T follicular helper cell (primary cell): ENCODE results near the gene TMEM184A.
A peak's percentile ranks its signal among the peaks of the same experiment; 100 is the strongest.
"Not testable (repeated sequence)": the region's sequence is repeated elsewhere in the genome, so short reads cannot be mapped to it uniquely, and the experiment has no call there.

Experiments used
- DNase-seq: peaks from one replicate; pipeline ENCODE4 v3.0.0-alpha.2; 2020; ENCODE audit warnings: low read depth

The TMEM184A gene

DNA sequence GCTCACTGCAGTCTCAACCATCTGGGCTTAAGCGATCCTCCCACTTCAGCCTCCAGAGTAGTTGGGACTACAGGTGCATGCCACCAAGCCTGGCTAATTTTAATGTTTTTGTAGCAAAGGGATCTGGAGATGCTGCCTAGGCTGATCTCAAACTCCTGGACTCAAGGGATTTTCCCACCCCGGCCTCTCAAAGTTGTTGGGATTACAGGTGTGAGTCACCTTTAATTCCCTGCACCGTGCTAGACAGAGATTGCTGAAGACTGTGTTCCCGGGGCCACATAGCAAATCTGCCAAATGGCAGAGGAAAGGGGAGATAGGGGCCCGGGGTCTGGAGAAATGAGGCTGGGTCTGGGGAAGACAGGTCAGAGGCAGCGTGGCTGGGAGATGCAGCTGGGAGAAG lies 34.5 kb upstream of the TMEM184A start:
- DNase-seq = no peak

DNA sequence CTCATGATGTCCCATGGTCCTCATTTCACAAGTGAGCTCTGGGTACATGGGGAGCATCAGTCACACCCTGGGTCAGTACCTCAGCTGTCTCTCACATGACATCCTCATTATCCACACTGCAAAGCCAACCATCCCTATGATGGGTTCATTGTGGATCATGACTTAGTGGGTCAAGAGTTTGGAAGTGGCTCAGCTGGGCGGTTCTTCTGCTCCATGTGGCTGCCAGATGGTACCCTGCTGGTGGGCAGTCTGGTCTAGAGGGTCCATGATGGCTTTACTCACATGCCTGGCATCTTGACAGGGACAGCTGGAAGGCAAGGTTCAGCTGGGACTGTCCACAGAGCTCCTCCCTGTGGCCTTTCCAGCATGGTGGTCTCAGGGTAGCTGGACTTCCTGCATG lies 33.0 kb upstream of the TMEM184A start:
- DNase-seq = no peak

DNA sequence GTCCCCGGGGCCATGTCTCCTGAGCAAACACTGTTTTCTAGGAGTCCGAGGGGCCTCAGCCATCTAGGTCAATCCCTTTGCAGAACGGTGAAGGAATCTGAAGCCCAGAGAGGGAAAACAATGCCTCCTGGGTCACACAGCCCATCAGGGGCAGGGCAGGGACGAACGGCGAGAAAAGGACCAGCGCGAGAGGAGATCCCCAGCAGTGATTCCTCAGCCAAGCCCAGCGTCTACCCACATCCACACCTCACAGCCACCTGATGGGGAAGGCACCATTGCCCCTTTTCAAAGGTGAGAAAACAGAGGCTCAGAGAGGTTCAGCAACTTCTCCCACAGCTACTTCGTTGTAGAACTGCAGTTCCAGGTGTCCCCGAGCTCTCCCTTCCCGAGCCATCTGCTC lies 31.7 kb upstream of the TMEM184A start:
- DNase-seq = no peak

DNA sequence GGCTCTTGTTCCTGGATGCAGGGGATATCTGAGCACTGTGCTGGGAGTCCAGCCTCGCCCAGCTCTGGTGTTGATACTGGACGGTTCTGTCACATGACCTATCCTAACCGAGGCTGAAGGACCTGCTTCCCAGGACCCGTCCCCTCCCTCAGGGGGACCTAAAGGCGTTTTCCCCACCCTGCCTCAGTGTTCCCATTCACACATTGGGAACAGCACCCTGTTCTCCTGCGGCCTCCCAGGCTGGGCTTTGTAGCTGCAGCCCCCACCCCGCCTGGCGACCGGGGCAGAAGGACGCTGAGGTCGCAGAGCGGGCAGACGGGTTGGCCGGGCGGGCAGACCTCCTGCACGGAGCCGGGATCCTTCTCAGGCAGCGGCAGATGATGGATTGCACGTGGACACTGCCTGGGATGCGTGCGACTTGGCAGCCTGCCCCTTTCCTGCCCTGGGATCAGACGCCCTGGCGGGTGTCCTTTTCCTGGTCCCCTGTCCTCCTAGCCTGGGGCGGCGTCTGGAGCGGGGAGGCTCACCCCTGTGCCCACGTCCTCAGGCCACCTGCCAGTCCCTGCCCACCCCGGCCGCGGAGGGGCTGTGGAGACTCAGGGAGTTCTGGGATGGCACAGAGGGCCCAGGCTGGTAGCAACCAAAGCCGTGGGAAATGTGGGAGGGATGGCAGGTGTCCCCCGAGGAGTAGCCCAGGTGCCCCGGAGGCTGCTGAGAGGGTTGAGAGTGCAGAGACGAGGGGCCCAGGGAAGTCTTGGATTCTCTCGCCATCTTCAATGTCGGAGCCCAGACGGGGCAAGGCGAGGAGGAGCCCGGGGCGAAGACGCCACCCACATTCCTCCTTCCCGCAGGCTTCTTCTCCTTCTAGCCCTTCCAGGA lies 31.1 kb upstream of the TMEM184A start:
- no peak for DNase-seq

DNA sequence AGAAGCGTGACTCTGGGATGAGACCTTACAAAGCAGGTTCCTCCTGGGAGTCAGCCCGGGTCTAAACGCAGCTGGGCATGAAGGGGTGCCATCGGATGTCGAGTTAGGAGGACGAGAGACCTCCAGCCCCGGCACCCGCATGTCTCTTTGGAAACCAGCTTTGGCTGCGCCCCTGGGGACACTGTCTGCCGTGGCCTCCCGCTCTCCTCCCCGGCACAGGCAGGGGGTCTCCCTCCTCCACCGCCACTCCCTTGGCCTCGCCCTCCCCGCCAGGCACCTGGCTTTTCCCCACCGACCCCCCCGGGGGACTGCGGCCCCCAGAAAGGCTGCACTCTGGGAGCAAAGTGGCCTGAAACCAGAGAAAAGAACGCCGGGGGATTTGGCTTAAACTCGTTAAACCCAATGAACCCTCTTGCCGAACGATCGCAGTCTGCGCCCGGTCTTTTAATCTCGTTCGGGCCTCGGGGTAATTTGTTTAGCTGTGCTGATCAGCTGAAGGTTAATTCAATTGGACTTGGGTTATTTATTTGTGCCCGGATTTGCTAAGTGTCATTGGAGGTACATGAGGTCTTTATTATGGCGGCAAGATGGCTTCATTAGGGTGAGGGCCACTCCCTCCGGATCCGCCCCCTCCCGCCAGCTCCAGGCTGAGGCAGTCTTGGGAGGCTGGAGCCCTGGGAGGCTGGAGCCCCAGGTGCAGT lies 30.3 kb upstream of the TMEM184A start:
- DNase-seq = no peak

- no peak for DNase-seq
Observed at GRCh38 chr7:1585142-1585981, 29.4 kb upstream of the TMEM184A start.

GRCh38 chr7:1584700-1585099 lies 28.7 kb upstream of the TMEM184A start:
- no peak for DNase-seq

DNA sequence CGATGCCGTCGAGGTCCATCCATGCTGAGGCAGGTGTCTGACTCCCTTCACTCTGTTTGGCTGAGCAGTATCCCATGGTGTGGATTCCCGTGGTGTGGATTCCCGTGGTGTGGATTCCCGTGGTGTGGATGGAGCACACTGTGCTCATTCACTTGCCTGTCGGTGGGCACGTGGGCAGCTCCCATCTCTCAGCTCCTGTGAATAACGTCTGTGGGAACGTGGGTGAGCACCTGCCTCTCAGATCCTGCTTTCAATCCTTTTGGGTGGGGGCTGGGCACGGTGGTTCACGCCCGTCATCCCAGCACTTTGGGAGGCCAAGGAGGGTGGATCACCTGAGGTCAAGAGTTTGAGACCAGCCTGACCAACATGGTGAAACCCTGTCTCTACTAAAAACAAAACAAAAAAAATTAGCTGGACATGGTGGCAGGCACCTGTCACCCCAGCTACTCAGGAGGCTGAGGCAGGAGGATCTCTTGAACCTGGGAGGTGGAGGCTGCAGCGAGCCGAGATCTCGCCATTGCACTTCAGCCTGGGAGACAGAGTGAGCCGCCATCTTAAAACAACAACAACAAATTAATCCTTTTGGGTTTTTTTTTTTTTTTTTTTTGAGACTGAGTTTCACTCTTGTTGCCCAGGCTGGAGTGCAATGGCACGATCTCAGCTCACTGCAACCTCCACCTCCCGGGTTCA lies 27.4 kb upstream of the TMEM184A start:
- DNase-seq = not testable (repeated sequence)

DNA sequence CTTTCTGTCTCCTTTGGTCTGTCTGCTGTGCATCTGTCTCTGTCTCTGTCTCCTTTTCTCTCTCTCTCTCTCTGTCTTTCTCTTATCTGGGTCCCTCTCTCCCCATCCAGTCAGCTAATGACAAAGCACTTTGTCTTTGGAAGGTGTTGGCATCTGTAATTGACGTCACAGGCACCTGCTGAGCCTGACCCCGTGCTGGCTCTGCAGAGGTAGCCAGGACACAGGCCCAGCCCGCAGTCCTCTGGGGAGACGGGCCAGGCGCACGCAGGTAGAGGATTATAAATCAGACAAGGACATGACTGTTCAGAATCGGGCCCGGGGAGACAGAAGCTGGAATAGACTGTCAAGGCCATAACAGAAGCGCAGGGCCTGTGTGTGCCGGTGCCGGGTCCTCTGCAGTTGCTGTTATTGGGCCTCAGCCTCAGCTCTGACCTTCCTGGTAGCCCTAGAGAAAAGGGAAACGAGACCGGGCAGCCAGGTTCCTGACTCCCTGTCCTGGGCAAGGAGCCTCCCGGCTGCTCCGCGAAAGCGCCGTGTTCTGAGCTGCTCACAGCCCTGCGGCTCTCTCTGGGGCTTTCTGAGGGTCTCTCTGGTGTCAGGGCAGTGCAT lies 24.5 kb upstream of the TMEM184A start:
- no peak for DNase-seq

GRCh38 chr7:1579481-1580421 lies 23.7 kb upstream of the TMEM184A start:
- DNase-seq = peak; percentile 59

DNA sequence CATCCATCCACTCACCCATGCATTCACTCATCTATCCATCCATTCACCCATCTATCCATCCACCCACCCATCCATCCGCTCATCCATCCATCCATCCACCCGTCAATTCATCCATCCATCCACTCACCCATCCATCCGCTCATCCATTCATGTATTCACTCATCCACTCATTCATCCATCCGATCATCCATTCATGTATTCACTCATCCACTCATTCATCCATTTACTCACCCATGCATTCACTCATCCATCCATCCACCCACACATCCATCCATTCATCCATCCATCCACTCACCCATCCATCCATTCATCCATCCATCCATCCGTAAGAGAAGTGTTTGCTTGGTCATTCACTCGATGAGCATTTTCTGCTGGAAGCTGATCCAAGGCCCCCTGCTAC lies 22.5 kb upstream of the TMEM184A start:
- no peak for DNase-seq

GRCh38 chr7:1576521-1577253 lies 20.7 kb upstream of the TMEM184A start:
- no peak for DNase-seq

DNA sequence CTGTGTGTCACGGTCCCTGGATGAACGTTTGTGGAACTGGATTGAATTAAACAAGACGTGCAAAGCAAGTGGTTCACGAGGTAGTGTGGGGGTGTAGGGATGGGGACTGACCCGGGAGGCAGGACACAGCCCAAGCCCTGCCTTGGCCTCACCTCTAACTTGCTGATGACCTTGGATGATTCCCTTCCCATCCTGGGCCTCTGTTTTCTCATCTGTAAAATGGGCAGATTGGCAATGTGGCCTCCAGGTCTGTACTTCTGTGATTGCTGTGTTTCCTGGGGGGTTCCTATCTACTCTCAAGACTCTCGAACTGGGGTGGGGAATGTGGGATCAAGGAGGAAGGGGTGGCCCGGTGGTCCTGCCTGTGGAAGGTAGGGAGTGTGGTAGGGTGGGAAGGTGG lies 19.8 kb upstream of the TMEM184A start:
- no peak for DNase-seq

DNA sequence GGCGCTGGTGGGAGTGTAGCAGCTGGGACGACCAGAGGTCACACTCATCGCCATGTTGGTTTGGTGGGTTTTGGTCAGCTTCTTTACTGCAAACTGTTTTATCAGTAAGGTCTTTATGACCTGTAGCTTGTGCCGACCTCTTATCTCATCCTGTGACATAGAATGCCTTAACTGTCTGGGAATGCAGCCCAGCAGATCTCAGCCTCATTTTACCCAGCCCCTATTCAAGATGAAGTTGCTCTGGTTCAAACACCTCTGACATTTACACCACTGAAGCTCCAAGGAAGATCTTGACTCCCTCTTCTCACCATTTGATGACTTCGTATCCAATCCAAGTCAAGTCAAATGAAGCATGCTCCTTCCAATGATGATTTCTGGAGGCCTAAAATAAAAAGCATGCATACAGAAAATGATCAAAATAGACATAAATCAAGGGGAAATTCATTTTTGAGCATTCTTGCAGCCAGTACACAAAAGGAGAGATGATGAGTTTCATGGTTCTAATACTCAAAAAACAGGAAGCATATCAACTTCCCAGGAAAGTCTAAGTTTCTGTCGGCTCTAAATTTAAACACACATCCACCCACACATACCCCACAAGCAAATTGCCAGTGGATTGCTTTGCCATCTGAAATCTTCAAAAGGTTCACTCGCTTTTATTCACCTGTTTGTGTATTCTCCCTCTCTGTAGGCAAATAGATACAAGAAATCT lies 16.3 kb upstream of the TMEM184A start:
- DNase-seq = no peak

DNA sequence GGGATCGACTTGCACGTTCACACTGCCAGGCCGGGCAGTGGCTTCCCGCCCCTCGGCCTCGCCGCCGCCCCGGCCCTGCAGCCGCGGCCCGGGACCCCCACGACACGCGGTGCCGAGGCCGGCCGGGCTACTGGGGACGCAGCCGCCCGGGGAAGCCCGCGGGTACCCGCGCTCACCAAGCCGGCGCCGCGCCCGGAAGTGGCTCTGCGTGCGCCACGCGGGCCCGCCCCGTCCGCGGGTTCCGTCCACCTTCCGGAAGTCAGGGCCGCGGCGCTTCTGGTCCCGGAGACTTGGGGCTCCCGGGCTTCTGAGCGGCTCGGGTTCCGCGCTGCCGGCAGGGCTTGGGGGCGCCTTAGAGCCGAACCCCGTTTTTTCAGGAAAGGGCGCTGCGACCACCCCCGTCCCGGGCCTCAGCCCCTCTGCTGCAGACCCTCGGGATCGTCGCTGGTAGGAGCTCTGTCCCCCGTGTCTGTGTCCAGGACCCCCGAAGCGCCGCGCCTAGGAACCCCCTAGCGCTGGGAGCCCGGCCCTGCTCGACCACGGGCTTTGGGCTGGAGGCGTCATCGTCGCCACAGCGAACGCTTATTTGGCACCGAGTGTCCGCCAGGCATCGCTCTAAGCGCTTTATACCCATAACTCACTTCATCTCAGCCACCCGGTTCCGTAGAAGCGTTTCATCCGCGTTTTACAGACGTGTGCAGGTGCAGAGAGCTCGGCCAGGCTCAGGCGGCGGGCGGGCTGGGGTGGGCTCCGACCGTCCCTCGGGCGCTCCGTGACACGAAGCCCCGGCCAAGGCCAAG lies 14.0 kb upstream of the TMEM184A start, which contains the start of gene PSMG3:
Gene PSMG3 (minus strand): TSS at position 200 of the 800 bp plus-strand sequence. CDS start 693 bp downstream, outside the sequence.
- peak; percentile 69 for DNase-seq

- no peak for DNase-seq
Observed at GRCh38 chr7:1569440-1569832, 13.4 kb upstream of the TMEM184A start.

DNA sequence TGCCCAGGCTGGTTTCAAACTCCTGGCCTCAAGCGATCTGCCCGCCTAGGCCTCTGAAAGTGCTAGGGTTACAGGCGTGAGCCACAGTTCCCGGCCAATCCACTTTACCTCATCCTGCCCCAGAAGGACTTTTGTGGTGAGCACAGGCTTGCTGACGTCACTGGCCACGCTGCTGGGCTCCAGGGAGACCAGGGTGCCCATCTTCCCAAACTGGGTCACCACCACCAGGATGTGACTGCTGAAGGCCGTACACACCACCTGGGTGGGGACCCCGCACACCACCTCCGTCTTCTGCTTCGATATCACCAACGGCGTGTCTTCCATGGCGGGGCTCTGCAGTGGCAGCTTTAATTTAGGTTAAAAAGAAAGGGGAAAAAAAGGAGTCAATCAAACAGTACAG lies 13.0 kb upstream of the TMEM184A start:
- no peak for DNase-seq
